22Rv1 (cell line): ENCODE data around the gene SMIM8.

Source experiments
- ZFX ChIP-seq: fragments of 450-650 bp; IDR thresholded peaks from 2 replicates; pipeline ENCODE4 v1.6.1; 2017; ENCODE audit warnings: antibody characterized with exemption, borderline replicate concordance
- TF ChIP-seq, protein P1 (sequence below): fragments of 450-650 bp; IDR thresholded peaks from 2 replicates; pipeline ENCODE4 v1.5.1; 2017; ENCODE audit warnings: mild to moderate bottlenecking

DNA sequence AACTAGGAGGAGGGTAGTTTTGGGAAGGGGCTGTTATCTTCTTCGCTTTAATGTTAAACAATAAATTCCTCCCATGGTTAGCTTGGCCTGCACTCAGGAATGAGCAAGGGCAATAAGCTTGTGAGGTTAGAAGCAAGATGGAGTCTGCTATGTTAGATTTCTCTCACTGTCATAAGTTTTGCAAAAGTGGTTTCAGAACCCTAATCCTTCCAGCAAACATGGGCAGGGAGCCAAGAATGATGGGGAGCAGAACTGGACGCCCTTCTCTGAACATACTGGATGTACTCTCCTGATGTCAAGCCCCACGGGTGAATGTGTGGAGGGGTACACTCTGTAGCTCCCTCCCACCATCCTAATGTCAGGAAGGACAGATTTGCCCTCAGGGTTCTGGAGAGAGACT lies 44.5 kb downstream of the SMIM8 start:
- TF ChIP-seq, protein P1, sequence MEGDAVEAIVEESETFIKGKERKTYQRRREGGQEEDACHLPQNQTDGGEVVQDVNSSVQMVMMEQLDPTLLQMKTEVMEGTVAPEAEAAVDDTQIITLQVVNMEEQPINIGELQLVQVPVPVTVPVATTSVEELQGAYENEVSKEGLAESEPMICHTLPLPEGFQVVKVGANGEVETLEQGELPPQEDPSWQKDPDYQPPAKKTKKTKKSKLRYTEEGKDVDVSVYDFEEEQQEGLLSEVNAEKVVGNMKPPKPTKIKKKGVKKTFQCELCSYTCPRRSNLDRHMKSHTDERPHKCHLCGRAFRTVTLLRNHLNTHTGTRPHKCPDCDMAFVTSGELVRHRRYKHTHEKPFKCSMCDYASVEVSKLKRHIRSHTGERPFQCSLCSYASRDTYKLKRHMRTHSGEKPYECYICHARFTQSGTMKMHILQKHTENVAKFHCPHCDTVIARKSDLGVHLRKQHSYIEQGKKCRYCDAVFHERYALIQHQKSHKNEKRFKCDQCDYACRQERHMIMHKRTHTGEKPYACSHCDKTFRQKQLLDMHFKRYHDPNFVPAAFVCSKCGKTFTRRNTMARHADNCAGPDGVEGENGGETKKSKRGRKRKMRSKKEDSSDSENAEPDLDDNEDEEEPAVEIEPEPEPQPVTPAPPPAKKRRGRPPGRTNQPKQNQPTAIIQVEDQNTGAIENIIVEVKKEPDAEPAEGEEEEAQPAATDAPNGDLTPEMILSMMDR: no peak
- TF ChIP-seq ZFX: no peak
